HG02970 (cell line): ENCODE measurements around the gene MPDZ.

Experiments
- ATAC-seq: cut with Tn5 transposase; IDR thresholded peaks from one replicate; pipeline ENCODE4 v1.9.1; 2021; ENCODE audit warnings: mild to moderate bottlenecking, moderate library complexity, moderate number of reproducible peaks; ENCODE audit not compliant: unreplicated experiment, low FRiP score

The MPDZ gene

GRCh38 chr9:13279284-13280141 lies at the start of gene MPDZ:
MPDZ (minus strand) TSS chr9:13279692; CDS start chr9:13250315, 29,377 bp downstream.
- ATAC-seq, result no peak

GRCh38 chr9:13324988-13325387 lies 45.5 kb upstream of the MPDZ start:
- no peak for ATAC-seq

- no peak for ATAC-seq
Measured at GRCh38 chr9:13322828-13323550, 43.5 kb upstream of the MPDZ start.

GRCh38 chr9:13318027-13318426 lies 38.5 kb upstream of the MPDZ start:
- ATAC-seq, result no peak

- no peak for ATAC-seq
Measured at GRCh38 chr9:13296972-13297371, 17.5 kb upstream of the MPDZ start.

GRCh38 chr9:13295556-13295955 lies 16.1 kb upstream of the MPDZ start:
- ATAC-seq, result no peak

GRCh38 chr9:13292782-13293181 lies 13.3 kb upstream of the MPDZ start:
- no peak for ATAC-seq

- ATAC-seq, result no peak
Measured at GRCh38 chr9:13292158-13292557, 12.7 kb upstream of the MPDZ start.

GRCh38 chr9:13291718-13292117 lies 12.2 kb upstream of the MPDZ start:
- ATAC-seq, result no peak

- no peak for ATAC-seq
Measured at GRCh38 chr9:13284011-13284410, 4.5 kb upstream of the MPDZ start.

GRCh38 chr9:13282998-13283397 lies 3.5 kb upstream of the MPDZ start:
- ATAC-seq, result no peak

- ATAC-seq, result no peak
Measured at GRCh38 chr9:13281356-13282016, 2.0 kb upstream of the MPDZ start.

GRCh38 chr9:13278368-13279246 lies 885 bp downstream of the MPDZ start:
- no peak for ATAC-seq

GRCh38 chr9:13278023-13278367 lies 1.5 kb downstream of the MPDZ start:
- ATAC-seq, result no peak

- ATAC-seq, result no peak
Measured at GRCh38 chr9:13274886-13275641, 4.4 kb downstream of the MPDZ start.

- ATAC-seq, result no peak
Measured at GRCh38 chr9:13270734-13271133, 8.8 kb downstream of the MPDZ start.

GRCh38 chr9:13269589-13270452 lies 9.7 kb downstream of the MPDZ start:
- ATAC-seq, result no peak

GRCh38 chr9:13268469-13268868 lies 11.0 kb downstream of the MPDZ start:
- ATAC-seq, result no peak

GRCh38 chr9:13267743-13268142 lies 11.7 kb downstream of the MPDZ start:
- ATAC-seq, result no peak
